Lung (tissue), 12 donors: ENCODE data around the gene PTBP1. TPM values are rescaled to one million over a fixed set of nuclear protein-coding genes. Genes with fewer than 3 reads are reported as not detected.

ENCODE experiments used
- ATAC-seq: fragments of 200-7000 bp; cut with Tn5 transposase; one replicate; pipeline ENCODE4 v1.9.1; 2020; ENCODE audit warnings: moderate number of reproducible peaks; ENCODE audit not compliant: insufficient read depth, low FRiP score
- DNase-seq, 3 donors: peaks; one replicate each; pipeline ENCODE4 v3.0.0-alpha.2; 2013 to 2017
- H3K27ac ChIP-seq, 2 donors: one replicate each; pipeline ENCODE4 v1.5.1; 2013; ENCODE audit warnings: mild to moderate bottlenecking in 2 of 2, moderate library complexity in 2 of 2, control low read depth in 1 of 2, inconsistent platforms in 1 of 2, low read depth in 1 of 2, low read length in 1 of 2
- H3K27me3 ChIP-seq, 3 donors: one replicate each; pipeline ENCODE4 v1.5.1; 2013; ENCODE audit warnings: low read length in 2 of 3; ENCODE audit not compliant: control insufficient read depth in 3 of 3, insufficient read depth in 3 of 3
- H3K36me3 ChIP-seq, 4 donors: one replicate each; pipeline ENCODE4 v1.5.1; 2013; ENCODE audit warnings: low read length in 4 of 4, mild to moderate bottlenecking in 1 of 4, moderate library complexity in 1 of 4; ENCODE audit not compliant: control insufficient read depth in 4 of 4, insufficient read depth in 4 of 4
- H3K4me1 ChIP-seq, 5 donors: one replicate each; pipeline ENCODE4 v1.5.1; 2013; ENCODE audit warnings: low read length in 5 of 5, mild to moderate bottlenecking in 2 of 5, moderate library complexity in 1 of 5; ENCODE audit not compliant: control insufficient read depth in 5 of 5, insufficient read depth in 5 of 5
- H3K4me3 ChIP-seq: one replicate; pipeline ENCODE4 v1.5.1; 2013; ENCODE audit warnings: mild to moderate bottlenecking, control low read depth, moderate library complexity
- H3K9ac ChIP-seq, 2 donors: one replicate each; pipeline ENCODE4 v1.5.1; 2013; ENCODE audit warnings: low read length in 2 of 2, control low read depth in 1 of 2; ENCODE audit not compliant: insufficient read depth in 1 of 2
- H3K9me3 ChIP-seq, 4 donors: one replicate each; pipeline ENCODE4 v1.5.1; 2013; ENCODE audit warnings: low read length in 3 of 4, mild to moderate bottlenecking in 1 of 4, moderate library complexity in 1 of 4; ENCODE audit not compliant: control insufficient read depth in 4 of 4, insufficient read depth in 3 of 4
- CTCF ChIP-seq: IDR thresholded peaks from 2 replicates; pipeline ENCODE4 v1.5.1; 2012; ENCODE audit warnings: mild to moderate bottlenecking; ENCODE audit errors: control extremely low read depth, extremely low read depth
- WGBS, 2 donors: extraction: QIAGEN DNeasy Blood & Tissue Kit; methylation state at CpG; one replicate each; pipeline ENCODE4 v1.1.7; 2013; 5-methylcytosine and 5-hydroxymethylcytosine counted together
- polyA plus RNA-seq, 2 donors: library from polyadenylated mRNA; stranded (reverse); fragments of 200-250 nt; gene quantifications; one replicate each; pipeline ENCODE4 v1.2.1, GENCODE V29; 2013
- total RNA-seq, 2 donors: library from RNA; depleted of rRNA in 1 of 2; stranded (reverse); fragments of >200 nt in 1 of 2; gene quantifications; one replicate each; pipeline ENCODE4 v1.2.1, GENCODE V29; 2014 to 2021
- donor health status: control.
- donor health status: control.
- donor health status: Bipolar disorder and iron deficiency.
- donor health status: healthy.
- donor health status: DM: yes; HTN: yes; CAD: no.

PTBP1 gene
- total and polyA plus RNA-seq, 4 donors, result 112 to 321 (median 203) TPM

GRCh38 chr19:854549-854948 lies 57.3 kb downstream of the PTBP1 start:
- Histone ChIP-seq H3K27ac (no peak overlapping the region), H3K4me1 (peaks cover 0 to 15% (median 6%) of the 10 kb centered on the region in 5 donors), H3K36me3 (no peaks in the 10 kb centered on the region), H3K4me3 (no peak overlapping the region), H3K9me3 (no peaks in the 10 kb centered on the region), H3K27me3 (peaks cover 0 to 2% (median 0%) of the 10 kb centered on the region in 3 donors), H3K9ac (no peak overlapping the region)
- no peak for ATAC-seq
- no peak for TF ChIP-seq CTCF
- no peak for DNase-seq
- 62 to 68% methylated on average over 6 of the region's 6 CpGs for WGBS, 2 donors

- H3K9me3 ChIP-seq, result no peaks in the 10 kb centered on the region
- no peak for ATAC-seq
- H3K4me1 ChIP-seq, result peaks cover 0 to 18% (median 6%) of the 10 kb centered on the region in 5 donors
- 72 to 82% methylated on average over 12 of the region's 12 CpGs for WGBS, 2 donors
- H3K9ac ChIP-seq, result no peak overlapping the region
- H3K27ac ChIP-seq, result no peak overlapping the region
- TF ChIP-seq CTCF, result no peak
- H3K27me3 ChIP-seq, result peaks cover 0 to 7% (median 0%) of the 10 kb centered on the region in 3 donors
- no peaks in the 10 kb centered on the region for H3K36me3 ChIP-seq
- no peak for DNase-seq
- H3K4me3 ChIP-seq, result no peak overlapping the region
These were observed 57.9 kb downstream of the PTBP1 start for GRCh38 chr19:855142-855541.

- TF ChIP-seq CTCF, result no peak
- Histone ChIP-seq H3K9ac (no peak overlapping the region), H3K27me3 (peaks cover 0 to 7% (median 0%) of the 10 kb centered on the region in 3 donors), H3K36me3 (no peaks in the 10 kb centered on the region), H3K9me3 (no peaks in the 10 kb centered on the region), H3K4me3 (no peak overlapping the region), H3K27ac (no peak overlapping the region), H3K4me1 (peaks cover 0 to 18% (median 5%) of the 10 kb centered on the region in 5 donors)
- no peak for DNase-seq
- ATAC-seq, result no peak
- WGBS, 2 donors, result 66 to 75% methylated on average over 40 of the region's 40 CpGs
These were observed 58.4 kb downstream of the PTBP1 start for GRCh38 chr19:855566-856120.

GRCh38 chr19:858284-858683 lies 61.0 kb downstream of the PTBP1 start:
- no peaks in the 10 kb centered on the region for H3K36me3 ChIP-seq
- ATAC-seq (no peak), DNase-seq (no peak)
- peaks cover 0 to 13% (median 9%) of the 10 kb centered on the region in 5 donors for H3K4me1 ChIP-seq
- 80 to 82% methylated on average over 9 of the region's 9 CpGs for WGBS, 2 donors
- no peak overlapping the region for H3K9ac ChIP-seq
- H3K4me3 ChIP-seq, result no peak overlapping the region
- no peaks in the 10 kb centered on the region for H3K9me3 ChIP-seq
- no peak for TF ChIP-seq CTCF
- H3K27ac ChIP-seq, result no peak overlapping the region
- peaks cover 0 to 12% (median 0%) of the 10 kb centered on the region in 3 donors for H3K27me3 ChIP-seq
